ENCODE data around the gene GALNT15.

Gene GALNT15

DNA sequence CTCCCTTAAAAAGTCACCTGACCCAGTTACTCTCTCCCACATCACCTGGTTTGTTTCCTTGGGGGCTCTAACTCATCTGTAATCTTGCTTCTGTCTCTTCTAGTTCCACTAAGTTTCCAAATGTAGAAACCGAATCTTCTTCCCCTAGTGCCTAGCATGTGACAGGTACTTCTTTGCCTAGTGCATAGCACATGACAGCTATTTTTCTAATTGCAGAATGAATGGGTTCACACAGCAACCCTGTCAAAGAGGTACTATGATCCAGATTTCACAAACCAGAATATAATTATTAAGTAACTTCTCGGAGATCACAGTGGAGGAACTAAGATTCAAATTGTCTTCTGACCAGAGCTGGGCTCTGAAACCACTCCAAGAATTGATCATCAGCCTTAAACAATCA is 82.8 kb downstream of the GALNT15 start:
- DNase-seq: no peak
- H3K36me3 ChIP-seq: no peaks in the 10 kb centered on the region
- no peak overlapping the region for H3K4me3 ChIP-seq (ENCODE audit: low read depth, low read length)
- TF ChIP-seq, protein P1, sequence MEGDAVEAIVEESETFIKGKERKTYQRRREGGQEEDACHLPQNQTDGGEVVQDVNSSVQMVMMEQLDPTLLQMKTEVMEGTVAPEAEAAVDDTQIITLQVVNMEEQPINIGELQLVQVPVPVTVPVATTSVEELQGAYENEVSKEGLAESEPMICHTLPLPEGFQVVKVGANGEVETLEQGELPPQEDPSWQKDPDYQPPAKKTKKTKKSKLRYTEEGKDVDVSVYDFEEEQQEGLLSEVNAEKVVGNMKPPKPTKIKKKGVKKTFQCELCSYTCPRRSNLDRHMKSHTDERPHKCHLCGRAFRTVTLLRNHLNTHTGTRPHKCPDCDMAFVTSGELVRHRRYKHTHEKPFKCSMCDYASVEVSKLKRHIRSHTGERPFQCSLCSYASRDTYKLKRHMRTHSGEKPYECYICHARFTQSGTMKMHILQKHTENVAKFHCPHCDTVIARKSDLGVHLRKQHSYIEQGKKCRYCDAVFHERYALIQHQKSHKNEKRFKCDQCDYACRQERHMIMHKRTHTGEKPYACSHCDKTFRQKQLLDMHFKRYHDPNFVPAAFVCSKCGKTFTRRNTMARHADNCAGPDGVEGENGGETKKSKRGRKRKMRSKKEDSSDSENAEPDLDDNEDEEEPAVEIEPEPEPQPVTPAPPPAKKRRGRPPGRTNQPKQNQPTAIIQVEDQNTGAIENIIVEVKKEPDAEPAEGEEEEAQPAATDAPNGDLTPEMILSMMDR (IDR thresholded peaks at IDR 0.05; ENCODE audit: low read depth, low read length): no peak
- H3K9me3 ChIP-seq: no peaks in the 10 kb centered on the region
- H3K27me3 ChIP-seq: no peaks in the 10 kb centered on the region
- no peaks in the 10 kb centered on the region for H3K4me1 ChIP-seq

DNA sequence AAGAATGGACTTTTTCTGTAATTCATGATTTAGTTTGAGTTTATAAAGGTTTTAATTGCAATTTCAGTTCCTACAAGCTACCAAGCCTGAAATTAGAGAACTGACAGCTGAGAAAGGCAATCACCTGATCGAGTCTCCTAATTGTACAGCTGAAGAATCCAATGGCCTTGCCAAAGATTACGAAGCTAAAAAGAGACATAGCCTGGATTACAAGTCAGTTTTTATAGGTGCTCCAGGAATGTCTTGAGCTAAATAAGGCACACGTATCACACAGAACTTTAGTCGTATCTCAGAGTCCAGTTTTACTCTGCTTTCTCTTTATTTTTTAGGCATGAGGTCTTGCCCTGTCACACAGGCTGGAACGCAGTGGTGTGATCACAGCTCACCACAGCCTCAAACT is 83.7 kb downstream of the GALNT15 start:
- no peaks in the 10 kb centered on the region for H3K4me1 ChIP-seq
- TF ChIP-seq, protein P1 (IDR thresholded peaks at IDR 0.05; ENCODE audit: low read depth, low read length): no peak

DNA sequence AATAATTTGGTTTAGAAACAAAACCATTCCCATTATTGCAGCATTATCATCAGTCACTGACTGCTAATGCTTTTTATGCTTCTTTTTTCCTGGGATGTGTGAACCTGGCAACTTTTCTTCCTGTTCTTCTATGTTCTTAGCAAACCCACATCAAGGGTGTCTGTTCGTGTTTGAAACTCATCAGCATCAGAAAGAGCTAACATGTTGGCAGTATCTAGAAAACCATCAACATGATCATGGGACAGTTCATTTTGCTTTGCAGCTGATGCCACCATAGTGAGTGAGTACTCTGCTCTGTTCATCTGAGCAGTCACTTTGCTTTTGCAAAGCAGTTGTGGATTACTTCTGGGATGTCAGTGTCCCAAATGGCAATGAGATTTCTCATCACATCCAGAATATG is 84.4 kb downstream of the GALNT15 start:
- H3K27me3 ChIP-seq: no peaks in the 10 kb centered on the region
- no peak for DNase-seq
- no peak overlapping the region for H3K4me3 ChIP-seq (ENCODE audit: low read depth, low read length)
- no peaks in the 10 kb centered on the region for H3K4me1 ChIP-seq
- no peaks in the 10 kb centered on the region for H3K9me3 ChIP-seq
- TF ChIP-seq, protein P1 (IDR thresholded peaks at IDR 0.05; ENCODE audit: low read depth, low read length): no peak
- no peaks in the 10 kb centered on the region for H3K36me3 ChIP-seq

More for the DNA sequence above, 83.7 kb downstream of the GALNT15 start:
- DNase-seq: no peak
- Histone ChIP-seq H3K4me3 (ENCODE audit: low read depth, low read length) (no peak overlapping the region), H3K27me3 (no peaks in the 10 kb centered on the region), H3K9me3 (no peaks in the 10 kb centered on the region), H3K36me3 (no peaks in the 10 kb centered on the region)

DNA sequence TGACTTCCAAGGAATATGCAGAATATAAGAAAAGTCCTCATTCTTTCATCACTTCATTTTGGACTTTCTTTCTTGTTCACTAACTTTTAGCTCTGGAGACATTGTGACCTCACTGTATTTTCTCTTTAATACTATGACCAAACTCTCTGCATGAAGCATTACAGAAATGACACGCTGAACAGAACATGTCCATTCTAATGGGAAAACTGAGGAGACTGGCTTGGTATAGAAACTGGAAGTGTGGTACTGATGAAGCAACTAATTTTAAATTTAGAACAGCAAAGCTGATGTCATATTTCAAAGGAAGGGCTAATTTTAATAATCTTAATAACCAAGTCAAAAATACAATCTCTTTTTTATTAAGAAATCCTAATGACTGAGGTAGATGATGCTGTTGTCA is 85.6 kb downstream of the GALNT15 start:
- Histone ChIP-seq H3K4me3 (ENCODE audit: low read depth, low read length) (no peak overlapping the region), H3K4me1 (no peaks in the 10 kb centered on the region), H3K36me3 (no peaks in the 10 kb centered on the region), H3K27me3 (no peaks in the 10 kb centered on the region), H3K9me3 (no peaks in the 10 kb centered on the region)
- DNase-seq: no peak
- TF ChIP-seq, protein P1 (IDR thresholded peaks at IDR 0.05; ENCODE audit: low read depth, low read length): no peak

DNA sequence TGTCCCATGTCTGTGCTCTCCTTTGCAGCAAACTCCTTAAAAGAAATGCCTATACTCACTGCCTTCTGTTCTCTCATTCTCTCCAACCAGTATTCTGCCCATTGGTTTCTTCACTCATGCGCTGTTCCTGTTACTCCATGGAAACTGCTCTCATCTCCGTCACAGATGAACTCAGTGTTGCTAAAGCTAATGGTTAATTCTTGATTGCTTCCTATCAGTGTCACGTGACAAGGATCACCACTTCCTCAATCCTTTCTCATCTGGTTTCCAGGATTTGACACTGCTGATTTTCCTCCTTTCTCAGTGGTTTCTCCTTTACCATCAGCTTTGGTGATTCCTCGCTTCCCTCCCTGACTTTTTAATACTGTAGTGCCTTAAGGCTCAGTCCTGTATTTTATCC is 87.7 kb downstream of the GALNT15 start:
- H3K4me3 ChIP-seq (ENCODE audit: low read depth, low read length): no peak overlapping the region
- TF ChIP-seq, protein P1 (IDR thresholded peaks at IDR 0.05; ENCODE audit: low read depth, low read length): no peak
- H3K4me1 ChIP-seq: no peaks in the 10 kb centered on the region
- H3K9me3 ChIP-seq: no peaks in the 10 kb centered on the region
- H3K36me3 ChIP-seq: no peaks in the 10 kb centered on the region
- no peaks in the 10 kb centered on the region for H3K27me3 ChIP-seq
- no peak for DNase-seq

DNA sequence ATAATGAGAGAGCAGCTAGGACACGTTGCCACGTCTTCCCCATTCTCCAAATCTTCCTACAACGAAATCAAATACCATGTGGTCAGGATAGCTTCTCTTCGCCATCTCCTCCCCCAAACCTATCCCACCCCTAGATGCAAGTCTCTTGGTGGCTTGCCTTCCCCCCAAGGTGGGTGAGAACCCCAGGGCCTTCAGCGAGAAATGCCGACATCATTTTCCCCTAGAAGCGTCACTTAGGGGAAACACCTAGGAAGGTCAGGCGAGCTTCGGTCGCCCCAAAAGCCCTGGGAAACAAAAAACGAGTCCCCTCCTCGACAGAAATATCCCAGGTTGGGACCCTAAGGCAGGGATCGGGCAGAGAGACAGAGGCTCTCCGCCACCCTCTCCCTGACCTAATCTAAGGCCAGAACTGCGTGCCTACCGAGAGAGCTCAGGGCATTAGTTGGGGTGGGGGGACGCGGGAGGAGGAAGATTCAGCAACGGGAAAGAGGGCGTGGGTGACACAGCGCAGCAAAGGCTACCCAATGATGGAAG is 89.8 kb downstream of the GALNT15 start:
- no peaks in the 10 kb centered on the region for H3K27me3 ChIP-seq
- no peaks in the 10 kb centered on the region for H3K36me3 ChIP-seq
- peak overlapping the region; percentile 93 for H3K4me3 ChIP-seq (ENCODE audit: low read depth, low read length)
- DNase-seq: no peak
- H3K4me1 ChIP-seq: no peaks in the 10 kb centered on the region
- no peaks in the 10 kb centered on the region for H3K9me3 ChIP-seq
- TF ChIP-seq, protein P1 (IDR thresholded peaks at IDR 0.05; ENCODE audit: low read depth, low read length): no peak

All from BE2C (cell line).